Parathyroid adenoma (tissue), 2 donors: Measurements from ENCODE around the gene NIPAL1.
A peak's percentile ranks its signal among the peaks of the same experiment; 100 is the strongest.

Source experiments
- H2AFZ ChIP-seq: fragments of 300-600 bp; sonication (generic); one replicate; pipeline ENCODE4 v1.7.0; 2017; ENCODE audit warnings: antibody characterized with exemption, mild to moderate bottlenecking
- H3K27ac ChIP-seq: fragments of 300-600 bp; sonication (generic); one replicate; pipeline ENCODE4 v1.7.0; 2017
- H3K27me3 ChIP-seq: fragments of 300-600 bp; sonication (generic); one replicate; pipeline ENCODE4 v1.7.0; 2017; ENCODE audit warnings: low read length; ENCODE audit not compliant: control insufficient read depth, insufficient read depth
- H3K36me3 ChIP-seq: fragments of 300-600 bp; sonication (generic); one replicate; pipeline ENCODE4 v1.7.0; 2017; ENCODE audit warnings: low read length; ENCODE audit not compliant: control insufficient read depth, insufficient read depth
- H3K4me1 ChIP-seq: fragments of 300-600 bp; sonication (generic); one replicate; pipeline ENCODE4 v1.7.0; 2017; ENCODE audit warnings: control low read depth
- H3K4me2 ChIP-seq: fragments of 300-600 bp; sonication (generic); one replicate; pipeline ENCODE4 v1.7.0; 2017; ENCODE audit warnings: low read length
- H3K4me3 ChIP-seq: fragments of 300-600 bp; sonication (generic); one replicate; pipeline ENCODE4 v1.7.0; 2017; ENCODE audit warnings: low read depth, low read length
- H3K79me2 ChIP-seq: fragments of 300-600 bp; sonication (generic); one replicate; pipeline ENCODE4 v1.7.0; 2017; ENCODE audit warnings: control low read depth
- H3K9ac ChIP-seq: fragments of 300-600 bp; sonication (generic); one replicate; pipeline ENCODE4 v1.7.0; 2017; ENCODE audit warnings: mild to moderate bottlenecking
- H3K9me3 ChIP-seq: fragments of 300-600 bp; sonication (generic); one replicate; pipeline ENCODE4 v1.7.0; 2017; ENCODE audit warnings: low read length; ENCODE audit not compliant: control insufficient read depth
- CTCF ChIP-seq: fragments of 300-600 bp; sonication (generic); IDR thresholded peaks from one replicate; pipeline ENCODE4 v1.7.0; 2017; ENCODE audit warnings: antibody characterized with exemption, mild to moderate bottlenecking
- donor health status: primary hyperparathyroidism.

The NIPAL1 gene

GRCh38 chr4:48028696-48029095, 12.1 kb downstream of the NIPAL1 start:
- Histone ChIP-seq H3K4me3 (no peak overlapping the region), H3K9ac (no peak overlapping the region), H3K79me2 (no peaks in the 10 kb centered on the region), H3K36me3 (no peaks in the 10 kb centered on the region), H3K4me1 (no peaks in the 10 kb centered on the region), H3K9me3 (no peaks in the 10 kb centered on the region), H2AFZ (no peak overlapping the region), H3K27ac (no peak overlapping the region), H3K4me2 (no peak overlapping the region), H3K27me3 (no peaks in the 10 kb centered on the region)
- TF ChIP-seq CTCF: no peak

DNA sequence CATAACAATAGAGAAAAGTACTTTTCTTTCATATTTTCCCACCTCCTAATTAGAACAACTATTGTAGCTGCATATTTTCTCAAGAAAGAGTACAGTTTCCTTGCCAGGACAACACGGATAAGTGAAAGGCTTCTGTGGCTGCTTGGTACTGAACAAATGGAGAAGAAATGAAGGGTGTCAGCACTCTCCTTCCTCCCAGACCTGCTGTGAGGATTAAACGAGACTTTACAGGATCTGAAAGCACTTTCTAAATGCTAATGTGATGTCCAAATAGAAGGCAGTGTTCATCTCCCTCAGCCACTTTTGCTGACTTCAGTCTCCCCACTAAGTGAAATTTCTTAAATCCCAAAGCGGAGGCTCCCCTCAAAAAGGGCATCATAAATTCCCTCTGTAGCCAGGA, 13.9 kb downstream of the NIPAL1 start:
- Histone ChIP-seq H3K27me3 (no peaks in the 10 kb centered on the region), H3K4me1 (no peaks in the 10 kb centered on the region), H3K4me2 (no peak overlapping the region), H2AFZ (no peak overlapping the region), H3K9me3 (no peaks in the 10 kb centered on the region), H3K79me2 (no peaks in the 10 kb centered on the region), H3K4me3 (no peak overlapping the region), H3K27ac (no peak overlapping the region), H3K9ac (no peak overlapping the region), H3K36me3 (no peaks in the 10 kb centered on the region)
- no peak for TF ChIP-seq CTCF

GRCh38 chr4:48031802-48032525, 15.4 kb downstream of the NIPAL1 start:
- no peak overlapping the region for H3K4me2 ChIP-seq
- peak overlapping the region; percentile 17 for H2AFZ ChIP-seq
- H3K36me3 ChIP-seq: no peaks in the 10 kb centered on the region
- no peaks in the 10 kb centered on the region for H3K27me3 ChIP-seq
- no peak overlapping the region for H3K4me3 ChIP-seq
- no peaks in the 10 kb centered on the region for H3K4me1 ChIP-seq
- no peaks in the 10 kb centered on the region for H3K9me3 ChIP-seq
- H3K9ac ChIP-seq: no peak overlapping the region
- no peaks in the 10 kb centered on the region for H3K79me2 ChIP-seq
- H3K27ac ChIP-seq: no peak overlapping the region
- no peak for TF ChIP-seq CTCF

GRCh38 chr4:48032721-48033120, 16.1 kb downstream of the NIPAL1 start:
- Histone ChIP-seq H3K27ac (no peak overlapping the region), H3K36me3 (no peaks in the 10 kb centered on the region)

More at GRCh38 chr4:48032721-48033120, 16.1 kb downstream of the NIPAL1 start:
- Histone ChIP-seq H2AFZ (no peak overlapping the region), H3K4me3 (no peak overlapping the region), H3K9me3 (no peaks in the 10 kb centered on the region), H3K9ac (no peak overlapping the region), H3K79me2 (no peaks in the 10 kb centered on the region), H3K4me1 (no peaks in the 10 kb centered on the region), H3K4me2 (peak overlapping the region; percentile 11), H3K27me3 (no peaks in the 10 kb centered on the region)
- no peak for TF ChIP-seq CTCF
